HTERT RPE-1 (cell line): ENCODE data around the gene EHHADH.

Experiments
- in situ Hi-C: fragments of 300-500 bp; cut with MboI; formaldehyde crosslinking; loops from 4 replicates; pipeline ENCODE4 v1.14.3; 2020; ENCODE audit warnings: low sequenced_read_pairs

EHHADH gene

DNA sequence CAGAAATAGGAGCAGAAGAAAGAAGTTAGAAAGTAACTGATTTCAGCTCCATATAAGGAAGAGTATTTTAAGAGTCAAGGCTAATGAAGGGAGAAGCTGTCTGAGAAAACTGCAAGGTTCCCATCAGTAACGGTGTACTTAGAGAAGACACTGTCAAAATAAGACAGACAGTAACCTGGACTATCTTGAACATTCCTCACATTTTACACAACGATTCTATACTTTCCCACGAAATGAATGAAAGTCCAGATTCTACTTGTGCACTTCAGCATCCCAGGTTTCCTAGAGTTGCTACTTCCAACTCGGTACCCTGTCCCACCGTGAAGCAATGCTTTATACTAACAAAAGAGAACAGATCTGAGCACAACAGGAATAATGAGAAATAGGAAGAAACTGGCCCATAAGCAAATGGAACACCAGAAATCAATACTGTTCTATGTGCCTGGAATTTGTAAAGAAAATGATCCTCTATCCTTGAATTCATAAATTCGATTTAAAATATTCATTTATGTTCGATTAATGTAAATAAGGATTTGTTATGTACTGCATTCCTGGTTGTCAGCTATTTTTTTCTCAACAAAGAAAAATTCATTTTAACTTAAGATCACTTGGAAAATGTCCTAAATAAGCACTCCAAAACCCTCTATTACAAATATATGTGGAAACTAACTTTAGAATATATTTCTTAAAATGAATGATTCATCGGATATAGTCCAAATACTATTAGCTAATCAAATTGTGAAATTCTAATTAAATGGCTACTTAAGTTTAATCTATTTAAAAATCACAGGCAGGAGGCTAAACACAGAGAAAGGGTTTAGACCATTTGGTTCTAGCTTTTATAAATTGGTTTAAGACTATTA is 102.5 kb downstream of the EHHADH start:
- in situ Hi-C loops = no loop called here

DNA sequence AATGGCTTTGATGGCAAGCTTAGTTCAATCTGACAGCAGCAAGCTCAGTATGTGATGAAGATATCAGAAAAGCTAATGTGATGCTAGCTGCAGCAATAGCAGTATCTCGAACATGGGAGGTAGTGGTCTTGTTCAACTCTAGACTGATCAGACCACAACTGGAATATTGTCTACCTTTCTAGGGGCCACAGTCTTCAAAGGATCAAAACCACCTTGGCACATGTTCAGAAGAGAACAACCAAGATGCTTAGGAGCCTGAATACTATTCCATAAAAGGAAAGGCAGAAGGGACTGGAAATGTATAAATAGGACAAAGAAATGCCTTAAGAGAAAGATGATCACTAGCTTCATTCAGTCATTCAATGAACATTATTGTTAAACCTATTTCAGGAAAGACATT is 103.3 kb downstream of the EHHADH start:
- in situ Hi-C loops = no loop called here

DNA sequence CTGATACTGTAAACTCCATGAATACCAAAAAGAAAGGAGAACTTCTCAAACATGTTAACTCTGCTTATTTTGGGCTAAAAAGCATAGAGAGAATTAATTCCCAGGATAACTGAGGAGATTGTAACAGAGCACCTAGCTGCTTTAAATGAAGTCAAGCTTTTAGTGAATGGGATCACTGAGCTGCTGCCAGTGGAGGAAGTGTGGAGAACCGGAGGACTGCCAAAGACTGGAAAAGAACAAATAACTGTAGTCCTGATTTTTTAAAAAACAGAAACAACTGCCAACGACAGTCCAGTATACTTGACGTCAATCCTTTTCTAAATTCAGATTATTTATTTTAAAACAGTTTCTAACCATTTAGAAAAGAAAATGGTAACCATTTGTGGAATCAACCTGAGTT is 104.3 kb downstream of the EHHADH start:
- in situ Hi-C loops = no loop called here

DNA sequence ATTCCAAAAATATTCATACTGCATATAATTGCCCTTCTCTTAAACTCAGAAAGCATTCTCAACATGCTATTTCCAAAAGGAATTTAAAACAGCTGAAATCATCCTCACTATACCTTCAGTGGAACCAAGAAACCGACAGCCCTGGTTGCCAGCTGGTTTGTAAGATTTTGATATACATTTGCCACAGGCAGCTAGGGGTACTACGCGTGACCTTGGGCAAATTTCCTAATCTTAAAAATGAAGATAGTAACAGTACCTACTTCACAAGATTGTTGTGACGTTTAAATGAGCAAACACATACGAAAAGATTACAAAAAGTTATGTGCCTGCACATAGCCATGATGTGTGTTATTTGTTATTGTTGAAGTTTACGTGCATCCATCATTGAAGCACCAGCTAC is 108.3 kb downstream of the EHHADH start:
- in situ Hi-C loops = no loop called here

DNA sequence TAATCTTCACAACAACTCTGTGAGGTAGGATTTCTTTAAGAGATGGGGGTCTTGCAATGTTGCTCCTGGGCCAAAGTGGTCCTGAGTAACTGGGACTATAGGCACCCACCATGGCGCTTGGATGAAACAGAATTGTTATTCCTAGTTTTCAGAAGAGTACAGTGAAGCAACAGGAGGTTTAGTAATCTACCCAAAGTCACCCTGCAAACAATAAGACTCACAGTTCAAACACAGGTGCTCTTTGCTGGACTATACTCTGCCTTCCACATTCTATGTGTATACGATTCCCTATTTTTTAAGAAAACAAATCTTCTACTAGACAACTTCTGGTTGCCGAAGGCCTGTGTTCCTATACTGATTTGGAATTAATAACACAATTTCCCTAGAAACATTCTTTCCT is 109.1 kb downstream of the EHHADH start:
- in situ Hi-C loops = no loop called here
